Stimulated activated CD8-positive, alpha-beta memory T cell treated with anti-CD3 and anti-CD28 coated beads, Interleukin-15, amount 100 ng/mL, for 4 hours (primary cell): Measurements from ENCODE around the gene SLC35G3.
"Not testable (repeated sequence)": the region's sequence is repeated elsewhere in the genome, so short reads cannot be mapped to it uniquely, and the experiment has no call there.

Experiments
- DNase-seq, 2 donors: peaks; one replicate each; pipeline ENCODE4 v3.0.0-alpha.2; 2020; ENCODE audit warnings: low read depth in 2 of 2

Gene SLC35G3

DNA sequence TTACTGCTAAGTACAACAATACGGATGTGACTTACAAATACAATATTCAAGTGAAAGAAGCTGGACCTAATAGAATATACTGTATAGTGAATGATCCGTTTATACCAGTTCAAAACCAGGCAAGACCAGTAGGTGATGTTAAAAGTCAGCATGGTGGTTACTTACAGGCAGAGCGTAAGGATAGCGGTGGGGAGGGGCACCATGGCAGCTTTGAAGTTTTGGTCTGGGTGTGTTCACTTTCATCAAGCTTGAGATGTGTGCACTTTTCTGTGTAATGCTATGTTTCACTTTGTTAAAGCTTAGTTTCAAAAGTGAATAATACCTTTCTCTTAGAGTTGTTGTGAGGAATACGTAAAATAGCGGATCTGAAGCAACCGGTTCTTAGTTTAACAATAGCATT, 16.5 kb upstream of the SLC35G3 start:
- no peak for DNase-seq

DNA sequence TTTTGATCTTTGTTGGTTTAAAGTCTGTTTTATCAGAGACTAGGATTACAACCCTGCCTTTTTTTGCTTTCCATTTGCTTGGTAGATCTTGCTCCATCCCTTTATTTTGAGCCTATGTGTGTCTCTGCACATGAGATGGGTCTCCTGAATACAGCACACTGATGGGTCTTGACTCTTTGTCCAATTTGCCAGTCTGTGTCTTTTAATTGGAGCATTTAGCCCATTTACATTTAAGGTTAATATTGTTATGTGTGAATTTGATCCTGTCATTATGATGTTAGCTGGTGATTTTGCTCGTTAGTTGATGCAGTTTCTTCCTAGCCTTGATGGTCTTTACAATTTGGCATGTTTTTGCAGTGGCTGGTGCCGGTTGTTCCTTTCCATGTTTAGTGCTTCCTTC, 8.4 kb upstream of the SLC35G3 start:
- not testable (repeated sequence) for DNase-seq

DNA sequence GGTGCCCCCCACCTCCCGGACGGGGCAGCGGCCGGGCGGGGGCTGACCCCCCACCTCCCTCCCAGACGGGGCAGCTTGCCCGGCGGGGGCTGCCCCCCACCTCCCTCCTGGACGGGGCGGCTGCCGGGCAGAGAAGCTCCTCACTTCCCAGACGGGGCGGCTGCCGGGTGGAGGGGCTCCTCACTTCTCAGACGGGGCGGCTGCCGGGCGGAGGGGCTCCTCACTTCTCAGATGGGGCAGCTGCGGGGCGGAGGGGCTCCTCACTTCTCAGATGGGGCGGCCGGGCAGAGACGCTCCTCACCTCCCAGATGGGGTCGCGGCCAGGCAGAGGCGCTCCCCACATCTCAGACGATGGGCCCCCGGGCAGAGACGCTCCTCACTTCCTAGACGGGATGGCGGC, 869 bp upstream of the SLC35G3 start:
- DNase-seq: not testable (repeated sequence)

DNA sequence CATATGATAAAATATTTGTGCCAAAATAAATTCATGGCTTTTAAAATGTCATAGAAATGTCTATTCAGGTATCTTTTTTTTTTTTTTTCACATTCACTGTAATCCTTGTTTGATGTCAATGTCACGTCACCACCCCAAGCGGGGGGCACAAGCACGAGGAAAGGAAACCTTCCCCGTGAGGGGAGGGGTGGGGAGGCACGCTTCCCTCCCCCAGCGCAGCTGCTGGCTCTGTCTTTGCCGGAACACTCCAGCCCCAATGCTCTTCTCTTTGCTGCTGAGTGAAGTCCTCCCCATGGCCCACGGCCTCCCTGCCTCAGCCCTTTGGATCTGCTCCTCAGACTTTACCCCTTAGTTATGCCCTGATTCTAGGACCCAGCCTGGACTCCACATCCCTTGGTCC, 1.5 kb downstream of the SLC35G3 start:
- no peak for DNase-seq

DNA sequence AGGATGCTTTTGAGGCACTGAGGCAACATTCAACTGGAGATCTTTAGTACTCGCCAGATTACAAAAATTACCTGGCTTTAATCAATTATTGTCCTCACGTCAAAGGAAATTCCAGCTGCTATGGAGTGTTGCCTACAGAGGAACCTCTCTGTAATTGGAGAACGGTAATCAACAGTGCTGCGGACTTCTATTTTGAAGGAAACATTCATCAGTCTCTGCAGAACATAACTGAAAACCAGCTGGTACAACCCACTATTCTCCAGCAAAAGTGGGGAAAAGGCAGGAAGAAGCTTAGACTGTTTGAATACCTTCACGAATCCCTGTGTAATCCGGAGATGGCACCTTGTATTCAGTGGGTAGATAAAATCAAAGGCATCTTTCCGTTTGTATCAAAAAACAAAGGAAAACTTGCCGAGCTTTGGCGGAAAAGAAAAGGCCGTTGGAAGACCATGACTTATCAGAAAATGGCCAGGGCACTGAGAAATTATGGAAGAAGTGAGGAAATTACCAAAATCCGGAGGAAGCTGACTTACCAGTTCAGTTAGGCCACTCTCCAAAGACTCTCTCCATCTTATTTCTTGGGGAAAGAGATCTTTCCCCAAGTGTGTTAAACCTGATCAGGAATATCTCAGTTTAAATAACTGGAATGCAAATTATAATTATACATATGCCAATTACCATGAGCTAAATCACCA, 3.0 kb downstream of the SLC35G3 start:
- no peak for DNase-seq

DNA sequence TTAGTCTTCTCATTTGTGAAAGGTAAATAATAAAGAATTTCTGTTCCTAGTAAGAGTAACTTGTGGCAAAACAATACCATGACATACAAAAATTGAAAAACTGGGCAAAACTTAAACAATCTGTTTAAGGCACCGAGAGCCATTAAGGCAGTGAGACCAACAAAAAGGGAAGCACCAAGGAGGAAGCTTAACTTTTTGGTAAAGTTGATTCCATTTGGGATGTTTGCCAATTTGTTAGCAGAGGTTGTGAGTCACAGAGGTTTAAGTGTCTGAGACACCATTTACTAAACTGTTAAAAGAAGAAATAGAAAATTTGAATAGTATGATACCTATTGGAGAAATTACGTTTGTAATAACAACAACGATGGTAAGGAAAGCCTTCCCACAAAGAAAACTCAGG, 4.9 kb downstream of the SLC35G3 start:
- no peak for DNase-seq

DNA sequence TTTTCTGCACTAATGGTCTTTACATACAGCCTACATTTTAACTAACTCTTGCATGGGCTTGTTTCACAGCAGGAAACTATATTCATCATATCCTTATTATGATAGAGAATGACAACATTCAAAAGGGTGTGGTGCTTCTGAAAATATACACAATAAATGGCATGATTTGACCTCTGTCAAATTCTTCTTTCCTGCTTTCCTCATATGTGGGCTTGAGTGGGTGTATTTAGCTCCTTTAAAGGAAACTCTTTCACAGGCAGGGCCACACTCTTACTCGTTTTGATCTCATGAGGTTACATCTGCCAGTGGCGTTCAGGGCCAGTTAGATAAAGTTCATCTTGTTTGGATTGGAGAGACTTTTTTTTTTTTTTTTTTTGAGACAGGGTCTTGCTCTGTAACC, 6.1 kb downstream of the SLC35G3 start:
- no peak for DNase-seq

DNA sequence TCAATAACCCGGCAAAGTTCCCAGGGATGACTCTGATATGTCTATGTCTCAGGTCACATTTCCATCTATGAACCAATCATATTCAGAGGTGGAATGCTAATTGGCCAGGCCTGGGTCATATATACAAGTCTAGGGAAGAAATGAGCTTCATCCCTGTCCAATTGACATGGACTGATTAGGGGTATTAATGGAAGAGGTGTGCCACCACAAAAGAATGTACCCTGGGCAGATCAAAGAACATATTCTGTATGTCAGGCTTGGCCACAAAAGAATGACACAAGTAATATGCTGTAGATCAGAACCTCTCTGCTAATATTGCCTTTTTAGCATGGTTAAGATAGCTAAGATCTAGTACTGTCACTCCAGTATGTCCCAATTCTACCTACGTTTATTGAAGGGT, 6.7 kb downstream of the SLC35G3 start:
- no peak for DNase-seq

DNA sequence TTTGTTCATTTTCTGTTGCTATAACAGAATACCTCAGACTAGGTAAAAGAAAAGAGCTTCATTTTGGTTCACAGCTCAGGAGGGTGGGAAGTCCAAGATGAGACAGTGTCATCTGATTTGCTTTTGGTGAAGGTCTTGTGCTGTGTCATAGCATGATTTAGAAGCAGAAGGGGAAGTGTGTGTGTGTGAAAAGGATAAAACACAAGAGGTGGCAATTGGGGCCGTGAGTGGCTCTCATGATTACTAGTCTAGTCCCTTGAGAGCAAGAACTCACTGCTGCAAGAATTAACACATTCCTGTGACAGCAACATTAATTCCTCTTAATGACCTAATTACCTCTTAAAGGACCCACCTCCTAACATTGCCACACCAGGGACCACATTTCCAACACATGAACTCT, 8.3 kb downstream of the SLC35G3 start:
- no peak for DNase-seq

DNA sequence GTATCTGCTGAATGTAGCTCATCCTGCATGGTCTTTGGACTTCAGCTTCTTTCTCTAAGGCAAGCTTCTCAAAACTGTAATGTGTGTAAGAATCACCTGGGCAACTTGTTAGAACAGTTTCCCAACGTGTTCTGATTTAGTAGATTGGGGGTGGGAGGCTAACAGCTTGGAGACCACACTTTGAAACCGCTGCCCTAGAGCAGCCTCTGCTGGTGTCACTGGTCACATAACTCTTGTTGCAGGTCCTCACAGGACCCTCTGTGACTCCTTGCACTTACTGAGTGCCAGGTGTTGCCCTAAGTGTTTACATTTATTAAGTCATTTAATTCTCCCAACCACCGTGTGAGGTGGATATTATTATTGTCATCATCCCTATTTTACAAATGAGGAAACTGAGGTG, 9.9 kb downstream of the SLC35G3 start:
- no peak for DNase-seq

DNA sequence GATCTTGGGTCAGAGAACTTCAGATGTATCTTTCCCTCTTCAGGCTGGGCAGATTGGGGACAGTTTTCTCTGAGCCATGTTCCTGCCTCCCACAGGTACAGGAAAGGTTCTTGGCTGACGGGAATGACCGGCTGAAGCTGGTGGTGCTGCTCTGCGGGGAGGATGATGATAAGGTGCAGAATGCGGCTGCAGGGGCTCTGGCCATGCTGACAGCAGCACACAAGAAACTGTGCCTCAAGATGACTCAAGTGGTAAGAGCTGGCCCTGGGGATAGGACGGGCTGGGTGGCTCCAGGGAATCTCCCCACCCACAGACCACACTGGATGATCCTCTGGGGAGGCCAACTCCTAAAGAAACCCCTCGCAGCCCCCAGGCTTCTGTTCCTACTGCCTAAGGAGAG, 10.9 kb downstream of the SLC35G3 start:
- no peak for DNase-seq

DNA sequence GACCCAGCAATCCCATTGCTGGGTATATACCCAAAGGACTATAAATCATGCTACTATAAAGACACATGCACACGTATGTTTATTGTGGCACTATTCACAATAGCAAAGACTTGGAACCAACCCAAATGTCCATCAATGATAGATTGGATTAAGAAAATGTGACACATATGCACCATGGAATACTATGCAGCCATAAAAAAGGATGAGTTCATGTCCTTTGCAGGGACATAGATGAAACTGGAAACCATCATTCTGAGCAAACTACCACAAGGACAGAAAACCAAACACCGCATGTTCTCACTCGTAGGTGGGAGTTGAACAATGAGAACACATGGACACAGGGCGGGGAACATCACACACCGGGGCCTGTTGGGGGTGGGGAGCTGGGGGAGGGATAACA, 14.8 kb downstream of the SLC35G3 start:
- DNase-seq: not testable (repeated sequence)

DNA sequence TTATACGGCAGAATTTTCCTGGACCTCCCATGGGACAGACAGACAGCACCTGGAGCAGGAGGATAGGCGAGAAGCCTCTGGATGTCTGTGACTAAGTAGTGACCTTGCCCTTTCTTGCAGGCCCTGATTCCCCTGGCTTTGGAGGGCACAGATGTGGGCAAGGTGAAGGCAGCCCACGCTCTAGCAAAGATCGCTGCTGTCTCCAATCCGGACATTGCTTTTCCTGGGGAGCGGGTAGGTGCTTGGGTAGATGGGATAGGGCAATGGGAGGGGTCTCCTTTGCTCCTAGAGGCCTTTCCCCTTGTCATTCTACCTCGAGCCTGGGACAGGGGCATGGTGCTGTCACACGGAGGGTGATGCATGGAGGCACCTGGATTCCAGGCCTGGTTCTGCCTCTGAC, 17.3 kb downstream of the SLC35G3 start:
- no peak for DNase-seq

DNA sequence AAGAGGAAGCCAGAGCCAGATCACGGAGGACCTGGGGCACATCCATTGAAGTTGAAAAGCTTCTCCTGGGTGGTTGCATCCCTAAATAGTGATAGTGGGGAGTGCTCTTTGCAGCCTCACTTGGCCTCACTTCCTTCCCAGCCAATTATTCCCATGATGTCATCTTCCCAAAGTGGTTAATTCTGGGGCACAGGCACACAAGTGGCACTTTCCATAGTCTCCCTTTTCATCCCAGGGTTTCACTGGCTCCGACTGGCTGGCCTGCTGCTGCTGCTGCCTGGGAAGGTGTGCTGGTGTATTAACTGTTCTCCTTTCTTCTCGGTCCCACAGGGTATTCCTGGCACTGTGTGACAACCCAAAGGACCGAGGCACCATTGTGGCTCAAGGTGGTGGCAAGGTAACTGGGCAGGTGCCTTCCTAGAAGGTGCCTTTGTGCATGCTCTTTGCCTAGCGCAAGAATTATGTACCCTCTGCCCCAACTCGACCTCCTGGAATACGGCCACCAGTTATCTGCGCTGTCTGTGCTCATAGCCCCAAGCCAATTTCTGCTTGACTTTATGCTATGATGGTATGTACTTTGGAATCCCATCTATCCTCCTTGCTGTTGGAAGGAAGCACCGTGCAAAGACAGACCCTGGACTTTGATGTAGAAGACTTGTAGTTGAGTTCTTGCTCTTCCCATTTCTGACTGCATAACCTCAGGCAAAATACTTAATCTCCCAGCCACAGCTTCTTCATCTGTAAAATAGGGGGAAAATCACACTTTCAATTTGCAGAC, 18.4 kb downstream of the SLC35G3 start:
- no peak for DNase-seq

DNA sequence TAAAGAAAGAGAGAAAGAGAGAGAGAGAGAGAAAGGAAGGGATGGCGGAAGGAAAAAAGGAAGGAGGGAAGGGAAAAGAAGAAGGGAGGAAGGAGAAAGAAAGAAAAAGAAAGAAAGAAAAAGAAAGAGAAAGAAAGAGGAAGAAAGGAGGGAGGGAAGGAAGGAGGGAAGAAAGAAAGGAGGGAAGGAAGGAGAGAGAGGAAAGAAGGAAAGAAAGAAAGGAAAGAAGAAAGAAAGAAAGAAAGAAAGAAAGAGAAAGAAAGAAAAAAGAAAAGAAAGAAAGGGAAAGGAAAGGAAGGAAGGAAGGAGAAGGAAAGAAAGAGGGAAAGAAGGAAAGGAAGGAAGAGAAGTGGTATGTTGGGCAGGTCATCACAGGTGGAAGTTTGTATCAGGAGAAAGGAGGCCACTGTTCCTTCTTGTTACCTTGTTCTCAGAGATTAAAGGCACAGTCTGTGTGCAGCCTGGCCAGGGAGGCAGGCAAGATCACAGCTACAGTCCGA, 19.3 kb downstream of the SLC35G3 start:
- no peak for DNase-seq

DNA sequence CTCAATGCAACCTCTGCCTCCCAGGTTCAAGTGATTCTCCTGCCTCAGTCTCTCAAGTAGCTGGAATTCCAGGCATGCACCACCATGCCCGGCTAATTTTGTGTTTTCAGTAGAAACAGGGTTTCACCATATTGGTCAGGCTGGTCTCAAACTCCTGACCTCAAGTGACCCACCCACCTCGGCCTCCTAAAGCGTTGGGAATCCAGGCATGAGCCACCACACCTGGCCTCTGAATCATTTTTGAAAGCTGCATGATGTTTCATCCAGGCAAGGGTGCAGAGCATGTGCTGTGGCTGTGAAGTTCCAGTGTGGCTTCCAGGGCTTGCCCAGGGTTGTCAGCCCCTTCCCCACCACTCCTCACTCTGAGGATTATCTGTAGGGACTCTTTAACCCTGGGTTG, 21.9 kb downstream of the SLC35G3 start:
- not testable (repeated sequence) for DNase-seq

DNA sequence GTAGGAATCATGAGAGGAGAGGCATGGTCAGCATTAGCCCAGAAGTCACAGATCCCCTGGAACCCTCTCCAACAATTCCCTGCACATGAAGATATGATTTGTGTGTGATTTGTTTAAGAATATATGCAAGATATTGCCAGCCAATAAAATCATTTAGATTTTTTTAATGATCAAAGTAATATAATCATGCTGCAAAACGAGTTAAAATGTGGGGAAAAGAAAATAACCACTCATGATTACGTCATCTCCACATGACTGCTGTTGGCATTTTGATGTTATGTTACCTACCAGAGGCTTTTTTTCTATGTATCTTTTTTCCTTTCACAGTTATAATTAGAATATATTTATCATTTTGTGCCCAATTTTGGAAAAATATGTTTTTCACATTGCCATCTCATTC, 22.4 kb downstream of the SLC35G3 start:
- no peak for DNase-seq

DNA sequence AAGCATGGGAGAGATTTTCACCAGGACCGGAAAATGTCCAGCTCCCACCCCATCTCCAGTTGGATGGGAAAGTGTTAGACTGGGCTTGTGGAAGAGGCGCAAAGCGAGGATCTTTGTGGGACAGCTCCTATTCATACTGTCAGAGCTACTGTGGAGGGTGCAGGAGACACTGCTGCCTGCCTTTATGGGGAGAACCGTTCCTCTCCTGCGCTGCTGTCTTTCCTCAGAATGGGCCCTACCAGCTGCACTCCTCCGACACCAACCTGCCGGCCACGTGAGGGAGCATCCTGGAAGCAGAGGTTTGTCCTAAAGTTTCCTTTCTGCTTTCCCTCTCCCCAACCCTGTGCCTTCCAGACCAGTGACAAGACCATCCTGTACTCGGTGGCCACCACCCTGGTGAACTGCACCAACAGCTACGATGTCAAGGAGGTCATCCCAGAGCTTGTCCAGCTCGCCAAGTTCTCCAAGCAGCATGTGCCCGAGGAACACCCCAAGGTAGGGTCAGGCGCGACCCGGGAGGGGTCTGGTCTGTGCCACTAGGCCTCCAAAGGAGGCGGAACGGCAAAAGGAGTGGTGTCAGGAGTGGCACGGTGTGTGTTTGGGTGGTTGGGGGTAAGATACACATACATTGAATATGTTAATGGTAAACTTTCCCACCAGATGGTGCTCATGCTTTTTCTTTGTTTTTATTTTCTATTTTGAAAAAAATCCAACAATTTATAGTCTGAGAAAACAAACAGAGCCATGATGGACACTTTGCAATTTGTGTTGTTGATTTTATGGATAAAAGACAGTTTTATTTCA, 23.0 kb downstream of the SLC35G3 start:
- DNase-seq: no peak

DNA sequence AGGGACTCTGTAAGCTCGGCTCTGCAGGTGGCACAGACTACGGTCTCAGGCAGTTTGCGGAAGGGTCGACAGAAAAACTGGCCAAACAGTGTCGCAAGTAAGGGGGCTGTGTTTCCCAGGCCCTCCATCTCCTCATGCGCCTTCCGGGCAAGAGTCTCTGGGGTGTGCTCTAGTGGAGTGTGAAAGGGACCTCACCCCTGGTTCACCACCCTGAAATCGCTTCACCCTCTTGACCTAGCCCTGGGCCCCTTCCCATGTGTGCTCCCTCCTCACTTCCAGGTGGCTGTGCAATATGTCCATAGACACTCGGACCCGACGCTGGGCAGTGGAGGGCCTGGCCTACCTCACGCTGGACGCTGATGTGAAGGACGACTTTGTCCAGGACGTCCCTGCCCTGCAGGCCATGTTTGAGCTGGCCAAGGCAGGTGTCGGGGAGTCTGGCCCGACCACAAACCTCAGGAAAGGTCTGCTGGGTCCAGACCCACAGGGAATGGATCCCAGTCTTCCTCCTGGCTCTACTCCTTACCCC, 24.3 kb downstream of the SLC35G3 start:
- no peak for DNase-seq

DNA sequence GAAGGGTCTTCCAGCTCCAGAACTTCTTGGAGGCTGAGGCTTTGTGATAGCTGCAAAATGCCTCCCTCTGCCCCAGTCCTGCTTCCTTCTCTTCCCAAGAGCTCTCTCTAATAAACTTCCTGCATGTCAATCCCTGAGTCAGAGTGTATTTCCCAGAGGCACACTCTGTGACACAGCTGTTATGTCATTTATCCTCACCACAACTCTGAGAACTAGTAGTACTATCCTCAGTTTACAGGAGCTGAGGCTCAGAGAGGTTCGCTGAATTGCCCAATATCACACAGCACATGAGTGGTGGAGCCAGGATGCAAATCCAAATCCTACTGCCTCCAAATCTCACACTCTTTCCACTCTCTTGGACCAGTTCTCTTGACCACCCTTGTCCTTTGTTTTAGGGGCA, 26.5 kb downstream of the SLC35G3 start:
- DNase-seq: no peak

DNA sequence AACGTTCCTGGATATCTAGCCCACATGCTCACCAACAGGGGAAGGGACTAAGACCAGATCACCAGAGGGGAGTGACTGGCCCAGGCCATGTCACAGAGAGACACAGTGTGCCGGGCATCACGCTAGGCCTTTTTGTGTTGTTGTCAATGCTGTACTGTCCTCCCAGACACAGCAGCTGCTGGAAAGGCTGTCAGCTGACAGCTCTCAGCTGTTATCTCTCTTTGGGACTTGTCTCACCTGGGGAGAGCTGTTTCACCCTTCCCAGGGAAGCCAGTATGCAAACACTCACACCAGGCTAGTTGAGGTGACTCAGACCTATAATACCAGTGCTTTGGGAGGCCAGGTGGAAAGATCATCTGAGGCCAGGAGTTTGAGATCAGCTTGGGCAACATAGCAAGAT, 27.1 kb downstream of the SLC35G3 start:
- DNase-seq: no peak

DNA sequence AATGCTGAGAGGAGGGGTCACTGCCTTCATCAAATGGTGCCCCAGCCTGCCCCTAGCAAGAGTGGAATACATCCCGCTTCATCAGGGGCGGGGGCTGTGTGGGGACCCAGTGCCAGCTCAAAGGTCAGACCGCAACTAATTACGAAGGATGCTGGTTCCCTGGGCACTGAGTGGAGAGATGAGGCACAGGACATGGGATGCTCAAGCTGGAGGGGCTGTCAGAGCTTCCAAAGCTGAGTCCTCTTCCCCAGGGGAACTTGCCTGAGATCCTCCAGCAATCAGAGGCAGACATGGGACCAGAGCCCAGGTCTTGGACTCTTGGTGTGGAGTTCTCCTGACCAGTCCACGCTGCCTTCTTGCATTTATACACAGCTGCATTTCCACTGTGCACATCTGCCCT, 27.7 kb downstream of the SLC35G3 start:
- no peak for DNase-seq
